Upper lobe of left lung (tissue), 6 donors: ENCODE results near the gene TMEM141. TPM values are rescaled to one million over a fixed set of nuclear protein-coding genes. Genes with fewer than 3 reads are reported as not detected.
"Not testable (repeated sequence)": the region's sequence is repeated elsewhere in the genome, so short reads cannot be mapped to it uniquely, and the experiment has no call there.

Experiments used
- ATAC-seq, 2 donors: fragments of 200-7000 bp; cut with Tn5 transposase; one replicate each; pipeline ENCODE4 v1.9.1; 2022; ENCODE audit warnings: mild to moderate bottlenecking in 2 of 2, moderate library complexity in 2 of 2; ENCODE audit not compliant: low FRiP score in 2 of 2
- DNase-seq, 2 donors: peaks; one replicate each; pipeline ENCODE4 v3.0.0-alpha.2; 2019 to 2020
- H3K27ac ChIP-seq, 4 donors: fragments of 200-600 bp; sonication (generic); one replicate each; pipeline ENCODE4 v1.5.1; 2016 to 2019
- H3K27me3 ChIP-seq, 4 donors: fragments of 200-600 bp; sonication (generic); one replicate each; pipeline ENCODE4 v1.5.1; 2017 to 2019
- H3K36me3 ChIP-seq, 4 donors: fragments of 200-600 bp; sonication (generic); one replicate each; pipeline ENCODE4 v1.5.1; 2016 to 2019
- H3K4me1 ChIP-seq, 4 donors: fragments of 200-600 bp; sonication (generic); one replicate each; pipeline ENCODE4 v1.5.1; 2018 to 2019
- H3K4me3 ChIP-seq, 4 donors: fragments of 200-600 bp; sonication (generic); one replicate each; pipeline ENCODE4 v1.5.1; 2017 to 2019; ENCODE audit warnings: mild to moderate bottlenecking in 2 of 4, moderate library complexity in 1 of 4
- H3K9me3 ChIP-seq, 4 donors: fragments of 200-600 bp; sonication (generic); one replicate each; pipeline ENCODE4 v1.5.1; 2018 to 2019
- CTCF ChIP-seq, 6 experiments: fragments of 450-650 bp in 4 of 6; fragments of 200-600 bp in 2 of 6; sonication (generic) in 2 of 6; IDR thresholded peaks; one replicate each; pipeline ENCODE4 v1.5.1; 2016 to 2019; ENCODE audit warnings: antibody characterized with exemption in 6 of 6
- EP300 ChIP-seq, 4 donors: sonication (generic); formaldehyde crosslinking; IDR thresholded peaks; one replicate each; pipeline ENCODE4 v1.5.1; 2017; ENCODE audit warnings: antibody characterized with exemption in 4 of 4, control low read depth in 2 of 4
- POLR2A ChIP-seq, 4 donors: fragments of 450-650 bp; IDR thresholded peaks; one replicate each; pipeline ENCODE4 v1.5.1; 2016 to 2017; ENCODE audit warnings: antibody characterized with exemption in 4 of 4, mild to moderate bottlenecking in 2 of 4
- POLR2AphosphoS5 ChIP-seq, 2 donors: sonication (generic); formaldehyde crosslinking; IDR thresholded peaks; one replicate each; pipeline ENCODE4 v1.5.1; 2017; ENCODE audit warnings: antibody characterized with exemption in 2 of 2
- WGBS, 2 donors: methylation state at CpG; one replicate each; pipeline ENCODE4 v1.1.5; 2017 to 2018; 5-methylcytosine and 5-hydroxymethylcytosine counted together
- total RNA-seq, 6 donors: library from RNA; depleted of rRNA in 4 of 6; stranded (reverse); fragments of >200 nt in 4 of 6; gene quantifications; one replicate each; pipeline versions ENCODE4 v1.1.0 to v1.2.1, GENCODE V29; 2016 to 2021
- donor health status: DM: no; HTN: no; CAD: no; lungs with moderate emphysema.
- donor health status: DM: no; HTN: yes; CAD: no; lungs with severe emphysema.

TMEM141 gene
- total RNA-seq, 6 donors from 2014 or later, result 55.5 to 134 (median 80.5) TPM

- Histone ChIP-seq H3K9me3 (peaks cover 0 to 8% (median 2%) of the 10 kb centered on the region in 4 donors), H3K27me3 (no peaks in the 10 kb centered on the region), H3K27ac (no peak overlapping the region), H3K4me3 (no peak overlapping the region), H3K36me3 (no peaks in the 10 kb centered on the region), H3K4me1 (no peaks in the 10 kb centered on the region)
- TF ChIP-seq POLR2AphosphoS5 (IDR thresholded peaks at IDR 0.05) (no peak), POLR2A (IDR thresholded peaks at IDR 0.05) (no peak)
- WGBS, 2 donors, result 84 to 85% methylated on average over 7 to 14 of the region's 14 CpGs
- ATAC-seq (no peak), DNase-seq (no peak)
Measured at GRCh38 chr9:136777359-136777758, 13.8 kb upstream of the TMEM141 start.

GRCh38 chr9:136779808-136780207 is 11.3 kb upstream of the TMEM141 start:
- DNase-seq (no peak), ATAC-seq (no peak)
- H3K9me3 ChIP-seq, result no peaks in the 10 kb centered on the region
- H3K4me3 ChIP-seq, result no peak overlapping the region
- no peaks in the 10 kb centered on the region for H3K27me3 ChIP-seq
- no peaks in the 10 kb centered on the region for H3K36me3 ChIP-seq
- WGBS, 2 donors, result 85 to 89% methylated on average over 5 of the region's 5 CpGs
- H3K4me1 ChIP-seq, result no peaks in the 10 kb centered on the region
- TF ChIP-seq POLR2A (IDR thresholded peaks at IDR 0.05) (no peak), POLR2AphosphoS5 (IDR thresholded peaks at IDR 0.05) (no peak), EP300 (IDR thresholded peaks at IDR 0.05) (no peak), CTCF (IDR thresholded peaks at IDR 0.05) (no peak)
- H3K27ac ChIP-seq, result no peak overlapping the region

- WGBS, 2 donors, result 92 to 97% methylated on average over 3 of the region's 3 CpGs
- no peak overlapping the region for H3K27ac ChIP-seq
- no peak overlapping the region for H3K4me3 ChIP-seq
- H3K9me3 ChIP-seq, result no peaks in the 10 kb centered on the region
- ATAC-seq (no peak), DNase-seq (no peak)
- no peaks in the 10 kb centered on the region for H3K36me3 ChIP-seq
- peaks cover 0 to 1% (median 0%) of the 10 kb centered on the region in 4 donors for H3K4me1 ChIP-seq
- no peaks in the 10 kb centered on the region for H3K27me3 ChIP-seq
- TF ChIP-seq POLR2AphosphoS5 (IDR thresholded peaks at IDR 0.05) (no peak), EP300 (IDR thresholded peaks at IDR 0.05) (no peak), CTCF (IDR thresholded peaks at IDR 0.05) (no peak), POLR2A (IDR thresholded peaks at IDR 0.05) (no peak)
Measured at GRCh38 chr9:136782452-136782851, 8.7 kb upstream of the TMEM141 start.

- 44 to 50% methylated on average over 9 of the region's 9 CpGs for WGBS, 2 donors
- H3K4me3 ChIP-seq, result no peak overlapping the region
- DNase-seq (no peak), ATAC-seq (no peak)
- peaks cover 0 to 8% (median 4%) of the 10 kb centered on the region in 4 donors for H3K4me1 ChIP-seq
- TF ChIP-seq POLR2AphosphoS5 (IDR thresholded peaks at IDR 0.05) (no peak), CTCF (IDR thresholded peaks at IDR 0.05) (peak in 5 of 6 experiments; percentile 40 to 55 (median 50)), POLR2A (IDR thresholded peaks at IDR 0.05) (no peak), EP300 (IDR thresholded peaks at IDR 0.05) (no peak)
- H3K36me3 ChIP-seq, result no peaks in the 10 kb centered on the region
- H3K27ac ChIP-seq, result no peak overlapping the region
- H3K9me3 ChIP-seq, result no peaks in the 10 kb centered on the region
- no peaks in the 10 kb centered on the region for H3K27me3 ChIP-seq
Measured at GRCh38 chr9:136784249-136784996, 6.7 kb upstream of the TMEM141 start.

GRCh38 chr9:136784997-136785361 is 6.2 kb upstream of the TMEM141 start:
- H3K27me3 ChIP-seq, result no peaks in the 10 kb centered on the region
- H3K4me3 ChIP-seq, result no peak overlapping the region
- H3K9me3 ChIP-seq, result no peaks in the 10 kb centered on the region
- WGBS, 2 donors, result 76 to 87% methylated on average over 6 of the region's 6 CpGs
- DNase-seq (no peak), ATAC-seq (no peak)
- no peaks in the 10 kb centered on the region for H3K36me3 ChIP-seq
- no peak overlapping the region for H3K27ac ChIP-seq
- TF ChIP-seq POLR2A (IDR thresholded peaks at IDR 0.05) (no peak), POLR2AphosphoS5 (IDR thresholded peaks at IDR 0.05) (no peak)
- peaks cover 1 to 8% (median 5%) of the 10 kb centered on the region in 4 donors for H3K4me1 ChIP-seq

- ATAC-seq, H3K4me3 ChIP-seq, H3K36me3 ChIP-seq, H3K27me3 ChIP-seq, H3K27ac ChIP-seq, H3K9me3 ChIP-seq: not testable (repeated sequence)
- 69 to 92% methylated on average over 10 to 23 of the region's 23 CpGs for WGBS, 2 donors
- peaks cover 8 to 12% (median 11%) of the 10 kb centered on the region in 4 donors for H3K4me1 ChIP-seq
- DNase-seq, result peak in 1 of 2 donors; percentile 51
Measured at GRCh38 chr9:136785565-136786355, 5.4 kb upstream of the TMEM141 start.
